ENCODE measurements around the gene HIRA. TPM values are rescaled to one million over a fixed set of nuclear protein-coding genes. Genes with fewer than 3 reads are reported as not detected.

The HIRA gene
- total RNA-seq, 1 donor from 2014 or later: 43.3 TPM

DNA sequence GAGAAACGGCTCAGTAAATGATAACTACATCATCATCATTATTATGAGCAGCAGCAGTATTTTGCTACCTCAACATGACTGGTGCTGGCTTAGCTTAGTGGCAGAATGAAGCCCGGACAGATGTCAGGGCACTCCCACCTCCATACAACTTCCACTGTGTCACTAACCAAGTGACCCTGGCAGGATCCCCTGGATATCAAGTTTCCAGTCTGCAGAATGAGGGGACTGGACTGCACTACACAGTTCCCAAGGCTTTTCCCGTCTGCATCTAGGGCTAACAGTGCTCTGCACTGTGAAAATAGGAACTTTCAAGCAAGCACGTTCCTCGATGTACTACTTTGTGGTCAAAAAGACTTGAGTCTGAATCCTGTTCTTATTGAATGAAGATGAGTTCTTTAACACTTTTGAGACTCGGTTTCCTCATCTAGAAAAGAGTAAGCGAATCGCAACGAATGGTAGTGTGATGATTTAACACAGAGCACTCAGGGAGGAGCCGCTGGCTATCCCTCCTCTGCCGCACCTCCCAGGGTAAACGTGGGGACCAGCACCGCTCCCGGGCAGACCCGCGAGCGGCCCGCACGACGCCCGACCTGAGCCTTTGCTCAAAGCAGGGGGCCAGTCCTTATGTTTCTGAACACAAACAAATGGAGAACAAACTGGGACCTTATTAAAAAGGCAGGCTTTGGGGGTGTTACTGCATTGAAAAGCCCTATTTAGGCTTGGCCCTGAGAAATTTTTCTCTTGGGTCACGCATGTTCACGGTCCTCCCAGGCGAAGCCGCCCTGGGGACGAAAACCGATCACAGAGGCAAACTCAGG is 140.9 kb downstream of the HIRA start:
- DNase-seq (ENCODE audit: extremely low spot score, unreplicated experiment): peak; percentile 67
- H3K4me1 Mint-ChIP-seq (ENCODE audit: unreplicated experiment): peaks cover 35% of the 10 kb centered on the region

DNA sequence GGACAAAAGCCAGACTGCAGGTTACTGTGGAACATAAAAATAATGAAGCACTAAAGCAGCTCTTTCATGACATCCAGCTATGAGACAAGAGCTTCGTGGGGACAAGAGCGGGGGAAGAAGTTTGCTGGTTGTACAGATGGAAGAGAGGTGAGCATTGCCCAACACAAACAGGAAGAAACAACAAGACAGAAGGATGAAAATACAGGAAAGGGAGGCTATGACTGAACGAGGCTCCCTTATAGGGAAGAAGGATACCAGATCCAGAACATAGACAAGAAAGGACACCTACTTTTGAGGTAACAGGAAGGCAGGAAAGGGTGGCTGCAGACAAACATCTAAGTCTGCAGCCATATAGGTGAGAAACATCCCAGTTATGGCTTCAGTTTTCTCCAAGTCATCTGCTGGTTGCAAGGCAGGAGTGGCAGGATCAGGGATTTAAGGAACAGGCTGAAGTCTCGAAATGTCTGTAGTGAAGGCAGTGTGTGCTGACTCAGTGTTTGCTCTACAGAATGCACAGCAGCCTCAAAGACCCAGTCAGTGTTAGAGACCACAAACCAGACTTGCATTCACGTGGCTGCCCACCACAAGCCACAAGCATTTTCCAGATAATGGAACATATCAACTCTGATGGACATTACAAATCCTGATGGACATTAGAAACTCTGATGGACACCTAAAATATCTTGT is 141.9 kb downstream of the HIRA start:
- DNase-seq (ENCODE audit: extremely low spot score, unreplicated experiment): peak; percentile 29
- H3K36me3 Mint-ChIP-seq: peaks cover 5% of the 10 kb centered on the region
- H3K27ac Mint-ChIP-seq: no peak overlapping the region
- H3K4me1 Mint-ChIP-seq (ENCODE audit: unreplicated experiment): peaks cover 35% of the 10 kb centered on the region
- peak overlapping the region; percentile 90 for H3K4me3 Mint-ChIP-seq
- peaks cover 25% of the 10 kb centered on the region for H3K27me3 Mint-ChIP-seq
- H3K9me3 Mint-ChIP-seq: no peaks in the 10 kb centered on the region
- TF ChIP-seq, protein P1, sequence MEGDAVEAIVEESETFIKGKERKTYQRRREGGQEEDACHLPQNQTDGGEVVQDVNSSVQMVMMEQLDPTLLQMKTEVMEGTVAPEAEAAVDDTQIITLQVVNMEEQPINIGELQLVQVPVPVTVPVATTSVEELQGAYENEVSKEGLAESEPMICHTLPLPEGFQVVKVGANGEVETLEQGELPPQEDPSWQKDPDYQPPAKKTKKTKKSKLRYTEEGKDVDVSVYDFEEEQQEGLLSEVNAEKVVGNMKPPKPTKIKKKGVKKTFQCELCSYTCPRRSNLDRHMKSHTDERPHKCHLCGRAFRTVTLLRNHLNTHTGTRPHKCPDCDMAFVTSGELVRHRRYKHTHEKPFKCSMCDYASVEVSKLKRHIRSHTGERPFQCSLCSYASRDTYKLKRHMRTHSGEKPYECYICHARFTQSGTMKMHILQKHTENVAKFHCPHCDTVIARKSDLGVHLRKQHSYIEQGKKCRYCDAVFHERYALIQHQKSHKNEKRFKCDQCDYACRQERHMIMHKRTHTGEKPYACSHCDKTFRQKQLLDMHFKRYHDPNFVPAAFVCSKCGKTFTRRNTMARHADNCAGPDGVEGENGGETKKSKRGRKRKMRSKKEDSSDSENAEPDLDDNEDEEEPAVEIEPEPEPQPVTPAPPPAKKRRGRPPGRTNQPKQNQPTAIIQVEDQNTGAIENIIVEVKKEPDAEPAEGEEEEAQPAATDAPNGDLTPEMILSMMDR (conservative IDR thresholded peaks at IDR 0.05): no peak

More for the DNA sequence above, 140.9 kb downstream of the HIRA start:
- Mint-ChIP-seq H3K4me3 (peak overlapping the region; percentile 90), H3K27me3 (peaks cover 25% of the 10 kb centered on the region), H3K36me3 (peaks cover 5% of the 10 kb centered on the region), H3K9me3 (no peaks in the 10 kb centered on the region), H3K27ac (peak overlapping the region; percentile 66)
- TF ChIP-seq, protein P1 (conservative IDR thresholded peaks at IDR 0.05): no peak

DNA sequence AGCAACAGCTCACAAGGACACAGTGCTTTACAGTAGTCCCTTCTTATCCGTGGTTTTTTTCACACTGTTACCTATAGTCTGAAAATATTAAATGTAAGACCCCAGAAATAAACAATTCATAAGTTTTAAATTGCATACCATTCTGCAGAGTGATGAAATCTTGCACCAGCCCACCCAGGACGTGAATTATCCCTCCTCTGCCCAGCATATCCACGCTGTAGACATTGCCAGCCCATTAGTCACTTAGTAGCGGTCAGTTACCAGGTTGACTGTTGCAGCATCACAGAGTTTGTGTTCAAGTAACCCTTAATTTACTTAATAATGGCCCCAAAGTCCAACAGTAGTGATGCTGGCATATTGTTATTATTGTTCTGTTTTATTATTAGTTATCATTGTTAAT is 143.6 kb downstream of the HIRA start:
- Mint-ChIP-seq H3K4me3 (no peak overlapping the region), H3K27ac (no peak overlapping the region), H3K27me3 (peaks cover 25% of the 10 kb centered on the region), H3K36me3 (peaks cover 5% of the 10 kb centered on the region), H3K9me3 (no peaks in the 10 kb centered on the region), H3K4me1 (ENCODE audit: unreplicated experiment) (peaks cover 35% of the 10 kb centered on the region)
- TF ChIP-seq, protein P1 (conservative IDR thresholded peaks at IDR 0.05): no peak
- peak; percentile 4 for DNase-seq (ENCODE audit: extremely low spot score, unreplicated experiment)

DNA sequence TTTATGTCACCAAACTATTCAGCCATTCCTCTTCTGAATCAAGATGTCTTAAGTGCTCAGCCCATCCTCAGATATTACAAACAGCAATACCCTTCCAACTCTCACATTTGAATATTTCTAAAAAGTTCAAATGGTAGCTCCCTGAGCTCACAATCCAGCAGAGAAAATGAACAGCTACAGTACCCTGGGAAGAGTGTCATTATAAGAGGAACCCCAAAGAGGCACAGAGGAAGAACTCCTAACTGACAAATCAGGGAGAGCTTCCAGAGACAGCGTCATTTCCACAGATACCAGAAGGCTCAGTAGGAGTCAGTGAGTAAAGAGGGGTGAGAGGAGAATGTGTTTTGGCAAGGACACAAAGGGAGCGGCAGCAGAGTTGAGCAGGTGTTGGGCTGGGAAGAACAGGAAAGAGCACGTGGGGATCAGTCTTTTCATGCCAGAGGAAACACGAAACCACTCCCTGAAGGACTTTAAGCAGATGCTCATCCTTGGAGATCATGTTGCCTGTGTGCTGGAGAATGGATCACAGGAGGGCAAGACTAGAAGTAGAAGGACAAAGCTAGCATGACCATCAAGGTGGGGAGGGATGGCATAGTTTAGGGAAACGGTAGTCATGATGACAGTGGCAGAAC is 144.3 kb downstream of the HIRA start:
- Mint-ChIP-seq H3K4me3 (no peak overlapping the region), H3K36me3 (peaks cover 5% of the 10 kb centered on the region), H3K27me3 (peaks cover 25% of the 10 kb centered on the region), H3K4me1 (ENCODE audit: unreplicated experiment) (peaks cover 28% of the 10 kb centered on the region), H3K27ac (no peak overlapping the region), H3K9me3 (no peaks in the 10 kb centered on the region)
- DNase-seq (ENCODE audit: extremely low spot score, unreplicated experiment): peak; percentile 10
- TF ChIP-seq, protein P1 (conservative IDR thresholded peaks at IDR 0.05): no peak

DNA sequence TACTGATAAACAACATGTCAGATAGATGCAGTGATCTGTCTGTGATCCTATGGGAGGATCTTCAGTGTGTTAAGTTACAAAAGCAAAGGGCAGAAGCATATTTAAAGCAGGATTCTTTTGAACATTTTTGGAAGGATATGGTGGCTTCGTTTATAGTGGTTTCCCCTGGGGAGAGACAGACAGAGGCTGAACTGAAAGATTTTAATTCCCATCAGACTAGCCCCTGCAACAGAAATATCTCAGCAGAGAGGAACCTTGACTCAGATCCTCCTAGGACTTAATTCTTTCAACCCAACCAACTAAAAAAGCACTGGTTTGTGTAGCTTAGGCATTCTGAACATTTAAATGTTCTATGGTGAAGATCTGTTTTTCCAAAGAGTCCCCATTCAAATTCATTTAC is 145.7 kb downstream of the HIRA start:
- Mint-ChIP-seq H3K27ac (no peak overlapping the region), H3K4me1 (ENCODE audit: unreplicated experiment) (peaks cover 23% of the 10 kb centered on the region), H3K27me3 (peaks cover 23% of the 10 kb centered on the region), H3K36me3 (peaks cover 5% of the 10 kb centered on the region), H3K9me3 (no peaks in the 10 kb centered on the region), H3K4me3 (no peak overlapping the region)
- TF ChIP-seq, protein P1 (conservative IDR thresholded peaks at IDR 0.05): no peak
- DNase-seq (ENCODE audit: extremely low spot score, unreplicated experiment): no peak

Other genes starting within 250 kb of the HIRA start
- 2.4 and 11.6 TPM in 2 replicates for gene CLTCL1, start 140.0 kb downstream of the HIRA start, total RNA-seq (ENCODE audit: low replicate concordance)
- 21.4 and 24.7 TPM in 2 replicates for gene MRPL40, start 812 bp upstream of the HIRA start, total RNA-seq (ENCODE audit: low replicate concordance)
- 30.3 and 31.6 TPM in 2 replicates for gene C22orf39, start 16.0 kb upstream of the HIRA start, total RNA-seq (ENCODE audit: low replicate concordance)
- gene UFD1, start 47.5 kb upstream of the HIRA start, total RNA-seq (ENCODE audit: low replicate concordance): 52.4 and 56.1 TPM in 2 replicates
- 10.6 and 19.0 TPM in 2 replicates for gene CDC45, start 48.2 kb upstream of the HIRA start, total RNA-seq (ENCODE audit: low replicate concordance)
- gene CLDN5, start 92.7 kb upstream of the HIRA start, total RNA-seq (ENCODE audit: low replicate concordance): 1.00 and 2.2 TPM in 2 replicates